HEK293 (cell line): Measurements from ENCODE around the gene TCERG1L.

ENCODE experiments used
- CTCF ChIA-PET: fragments of 350-600 bp; formaldehyde crosslinking; extraction: SDS; loops from one replicate; lab custom pipeline; 2021; ENCODE audit warnings: antibody characterized with exemption; lab: Yijun Ruan, JAX
- POLR2A ChIA-PET: fragments of 300-600 bp; formaldehyde crosslinking; extraction: SDS; loops from one replicate; lab custom pipeline; 2020; ENCODE audit warnings: antibody characterized with exemption, inconsistent platforms; lab: Yijun Ruan, JAX
- H3K27ac ChIP-seq: fragments of 200-500 bp; sonication (Bioruptor generic); 2 replicates; pipeline ENCODE4 v1.5.1; 2014; ENCODE audit warnings: low read depth, low read length, control low read depth, inconsistent platforms; ENCODE audit errors: extremely low read depth
- H3K36me3 ChIP-seq, 2 experiments: fragments of 200-500 bp in 1 of 2; sonication (Bioruptor generic) in 1 of 2; 1 replicate in 1 of 2; 2 replicates in 1 of 2; pipeline ENCODE4 v1.5.1; 2014 to 2017; ENCODE audit warnings: inconsistent platforms in 2 of 2, low read length in 2 of 2; ENCODE audit not compliant: control insufficient read depth in 2 of 2, insufficient read depth in 1 of 2
- H3K4me1 ChIP-seq: fragments of 200-500 bp; sonication (Bioruptor generic); 2 replicates; pipeline ENCODE4 v1.5.1; 2014; ENCODE audit warnings: mild to moderate bottlenecking, low read length, inconsistent platforms; ENCODE audit not compliant: control insufficient read depth, insufficient read depth
- H3K4me3 ChIP-seq: 2 replicates; pipeline ENCODE4 v1.5.1; 2011; ENCODE audit warnings: low read depth, mild to moderate bottlenecking, control low read depth, low read length, moderate library complexity
- H3K9me3 ChIP-seq: fragments of 200-500 bp; sonication (Bioruptor generic); 2 replicates; pipeline ENCODE4 v1.5.1; 2014; ENCODE audit warnings: low read depth, low read length, inconsistent platforms; ENCODE audit not compliant: control insufficient read depth, insufficient read depth
- BCL11B ChIP-seq: fragments of 450-650 bp; formaldehyde crosslinking; IDR thresholded peaks from 2 replicates; pipeline ENCODE4 v1.5.1; 2016; ENCODE audit warnings: low read depth, missing biosample characterization, missing genetic modification characterization
- FEZF1 ChIP-seq: fragments of 450-650 bp; formaldehyde crosslinking; IDR thresholded peaks from 2 replicates; pipeline ENCODE4 v1.5.1; 2016; ENCODE audit warnings: missing biosample characterization, missing genetic modification characterization
- HOXD13 ChIP-seq: sonication (generic); formaldehyde crosslinking; IDR thresholded peaks from 2 replicates; pipeline ENCODE4 v1.8.0; 2022; ENCODE audit warnings: missing genetic modification reagents, borderline replicate concordance
- PRDM1 ChIP-seq: fragments of 450-650 bp; formaldehyde crosslinking; IDR thresholded peaks from 2 replicates; pipeline ENCODE4; 2016; ENCODE audit warnings: missing biosample characterization, missing genetic modification characterization
- PRDM6 ChIP-seq: fragments of 450-650 bp; formaldehyde crosslinking; IDR thresholded peaks from 2 replicates; pipeline ENCODE4 v1.5.1; 2017; ENCODE audit warnings: missing biosample characterization, missing genetic modification characterization
- ZNF133 ChIP-seq: fragments of 450-650 bp; formaldehyde crosslinking; IDR thresholded peaks from 2 replicates; pipeline ENCODE4 v1.5.1; 2016; ENCODE audit warnings: missing biosample characterization, missing genetic modification characterization
- ZNF140 ChIP-seq: fragments of 450-650 bp; formaldehyde crosslinking; IDR thresholded peaks from 2 replicates; pipeline ENCODE4 v1.5.1; 2016; ENCODE audit warnings: missing biosample characterization, missing genetic modification characterization
- ZNF174 ChIP-seq: fragments of 450-650 bp; formaldehyde crosslinking; IDR thresholded peaks from 2 replicates; pipeline ENCODE4 v1.5.0; 2017; ENCODE audit warnings: missing biosample characterization, mild to moderate bottlenecking, missing genetic modification characterization
- ZNF398 ChIP-seq: fragments of 450-650 bp; formaldehyde crosslinking; IDR thresholded peaks from 2 replicates; pipeline ENCODE4 v1.5.1; 2017; ENCODE audit warnings: missing biosample characterization, missing genetic modification characterization
- ZNF433 ChIP-seq: fragments of 450-650 bp; formaldehyde crosslinking; IDR thresholded peaks from 2 replicates; pipeline ENCODE4 v1.5.1; 2016; ENCODE audit warnings: missing biosample characterization, missing genetic modification characterization, low read depth
- ZNF501 ChIP-seq: fragments of 450-650 bp; formaldehyde crosslinking; IDR thresholded peaks from 2 replicates; pipeline ENCODE4 v1.5.1; 2016; ENCODE audit warnings: missing biosample characterization, missing genetic modification characterization
- ZNF530 ChIP-seq: fragments of 450-650 bp; formaldehyde crosslinking; IDR thresholded peaks from 2 replicates; pipeline ENCODE4 v1.5.1; 2016; ENCODE audit warnings: low read depth, missing biosample characterization, missing genetic modification characterization
- ZNF561 ChIP-seq: fragments of 450-650 bp; IDR thresholded peaks from 2 replicates; pipeline ENCODE4 v1.5.1; 2018; ENCODE audit warnings: missing biosample characterization, missing genetic modification characterization, borderline replicate concordance
- ZNF571 ChIP-seq: fragments of 450-650 bp; formaldehyde crosslinking; IDR thresholded peaks from 2 replicates; pipeline ENCODE4 v1.5.0; 2017; ENCODE audit warnings: missing biosample characterization, missing genetic modification characterization
- ZNF610 ChIP-seq: fragments of 450-650 bp; formaldehyde crosslinking; IDR thresholded peaks from 2 replicates; pipeline ENCODE4 v1.5.1; 2016; ENCODE audit warnings: missing biosample characterization, missing genetic modification characterization, borderline replicate concordance
- ZNF670 ChIP-seq: fragments of 450-650 bp; formaldehyde crosslinking; IDR thresholded peaks from 2 replicates; pipeline ENCODE4 v1.5.1; 2016; ENCODE audit warnings: missing biosample characterization, missing genetic modification characterization, low read depth
- ZNF701 ChIP-seq: fragments of 450-650 bp; formaldehyde crosslinking; IDR thresholded peaks from 2 replicates; pipeline ENCODE4 v1.5.1; 2016; ENCODE audit warnings: missing biosample characterization, missing genetic modification characterization
- ZNF747 ChIP-seq: fragments of 450-650 bp; formaldehyde crosslinking; IDR thresholded peaks from 2 replicates; pipeline ENCODE4 v1.5.1; 2016; ENCODE audit warnings: missing biosample characterization, missing genetic modification characterization
- ZNF76 ChIP-seq: fragments of 450-650 bp; formaldehyde crosslinking; IDR thresholded peaks from 2 replicates; pipeline ENCODE4; 2016; ENCODE audit warnings: low read depth, missing biosample characterization, missing genetic modification characterization, borderline replicate concordance
- ZNF792 ChIP-seq: fragments of 450-650 bp; formaldehyde crosslinking; IDR thresholded peaks from 2 replicates; pipeline ENCODE4 v1.5.1; 2016; ENCODE audit warnings: missing biosample characterization, missing genetic modification characterization
- ZSCAN16 ChIP-seq: fragments of 450-650 bp; formaldehyde crosslinking; IDR thresholded peaks from 2 replicates; pipeline ENCODE4 v1.5.1; 2016; ENCODE audit warnings: missing biosample characterization, missing genetic modification characterization
- TF ChIP-seq, protein P1 (sequence below): fragments of 450-650 bp; formaldehyde crosslinking; IDR thresholded peaks from 2 replicates; pipeline ENCODE4 v1.5.1; 2016; ENCODE audit warnings: missing biosample characterization, missing genetic modification characterization
- TF ChIP-seq, protein P2 (sequence below): fragments of 450-650 bp; formaldehyde crosslinking; IDR thresholded peaks from 2 replicates; pipeline ENCODE4 v1.5.1; 2016; ENCODE audit warnings: missing biosample characterization, missing genetic modification characterization

Gene TCERG1L

GRCh38 chr10:131134001-131134576 lies 177.4 kb downstream of the TCERG1L start (continued):
- TF ChIP-seq ZNF76 (tag by site-specific recombination) (no peak), PRDM6 (tag by site-specific recombination) (no peak), PRDM1 (tag by site-specific recombination) (no peak), ZNF433 (tag by site-specific recombination) (no peak), FEZF1 (tag by site-specific recombination) (no peak), ZNF670 (no peak), ZNF174 (tag by site-specific recombination) (no peak), ZNF530 (no peak)

- POLR2A ChIA-PET, result no interaction called here
Observed at GRCh38 chr10:131132681-131133080, 178.8 kb downstream of the TCERG1L start.

More at GRCh38 chr10:131132681-131133080, 178.8 kb downstream of the TCERG1L start:
- no peaks in the 10 kb centered on the region for H3K9me3 ChIP-seq
- H3K27ac ChIP-seq, result no peak overlapping the region
- no peak for TF ChIP-seq ZNF701
- no peak for TF ChIP-seq ZNF133 (tag by site-specific recombination)
- no peak for TF ChIP-seq ZNF792 (tag by site-specific recombination)
- TF ChIP-seq ZNF140 (tag by site-specific recombination), result no peak
- TF ChIP-seq ZSCAN16 (tag by site-specific recombination), result no peak
- TF ChIP-seq BCL11B (tag by site-specific recombination), result no peak
- TF ChIP-seq ZNF610 (tag by site-specific recombination), result no peak
- no peak for TF ChIP-seq ZNF561 (tag by site-specific recombination)
- TF ChIP-seq, protein P1, sequence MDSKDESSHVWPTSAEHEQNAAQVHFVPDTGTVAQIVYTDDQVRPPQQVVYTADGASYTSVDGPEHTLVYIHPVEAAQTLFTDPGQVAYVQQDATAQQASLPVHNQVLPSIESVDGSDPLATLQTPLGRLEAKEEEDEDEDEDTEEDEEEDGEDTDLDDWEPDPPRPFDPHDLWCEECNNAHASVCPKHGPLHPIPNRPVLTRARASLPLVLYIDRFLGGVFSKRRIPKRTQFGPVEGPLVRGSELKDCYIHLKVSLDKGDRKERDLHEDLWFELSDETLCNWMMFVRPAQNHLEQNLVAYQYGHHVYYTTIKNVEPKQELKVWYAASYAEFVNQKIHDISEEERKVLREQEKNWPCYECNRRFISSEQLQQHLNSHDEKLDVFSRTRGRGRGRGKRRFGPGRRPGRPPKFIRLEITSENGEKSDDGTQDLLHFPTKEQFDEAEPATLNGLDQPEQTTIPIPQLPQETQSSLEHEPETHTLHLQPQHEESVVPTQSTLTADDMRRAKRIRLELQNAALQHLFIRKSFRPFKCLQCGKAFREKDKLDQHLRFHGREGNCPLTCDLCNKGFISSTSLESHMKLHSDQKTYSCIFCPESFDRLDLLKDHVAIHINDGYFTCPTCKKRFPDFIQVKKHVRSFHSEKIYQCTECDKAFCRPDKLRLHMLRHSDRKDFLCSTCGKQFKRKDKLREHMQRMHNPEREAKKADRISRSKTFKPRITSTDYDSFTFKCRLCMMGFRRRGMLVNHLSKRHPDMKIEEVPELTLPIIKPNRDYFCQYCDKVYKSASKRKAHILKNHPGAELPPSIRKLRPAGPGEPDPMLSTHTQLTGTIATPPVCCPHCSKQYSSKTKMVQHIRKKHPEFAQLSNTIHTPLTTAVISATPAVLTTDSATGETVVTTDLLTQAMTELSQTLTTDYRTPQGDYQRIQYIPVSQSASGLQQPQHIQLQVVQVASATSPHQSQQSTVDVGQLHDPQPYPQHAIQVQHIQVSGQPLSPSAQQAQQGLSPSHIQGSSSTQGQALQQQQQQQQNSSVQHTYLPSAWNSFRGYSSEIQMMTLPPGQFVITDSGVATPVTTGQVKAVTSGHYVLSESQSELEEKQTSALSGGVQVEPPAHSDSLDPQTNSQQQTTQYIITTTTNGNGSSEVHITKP (tag by site-specific recombination), result no peak
- TF ChIP-seq HOXD13 (CRISPR knock-in tag), result no peak
- no peak for TF ChIP-seq ZNF571 (tag by site-specific recombination)
- TF ChIP-seq ZNF398 (tag by site-specific recombination), result no peak
- TF ChIP-seq, protein P2, sequence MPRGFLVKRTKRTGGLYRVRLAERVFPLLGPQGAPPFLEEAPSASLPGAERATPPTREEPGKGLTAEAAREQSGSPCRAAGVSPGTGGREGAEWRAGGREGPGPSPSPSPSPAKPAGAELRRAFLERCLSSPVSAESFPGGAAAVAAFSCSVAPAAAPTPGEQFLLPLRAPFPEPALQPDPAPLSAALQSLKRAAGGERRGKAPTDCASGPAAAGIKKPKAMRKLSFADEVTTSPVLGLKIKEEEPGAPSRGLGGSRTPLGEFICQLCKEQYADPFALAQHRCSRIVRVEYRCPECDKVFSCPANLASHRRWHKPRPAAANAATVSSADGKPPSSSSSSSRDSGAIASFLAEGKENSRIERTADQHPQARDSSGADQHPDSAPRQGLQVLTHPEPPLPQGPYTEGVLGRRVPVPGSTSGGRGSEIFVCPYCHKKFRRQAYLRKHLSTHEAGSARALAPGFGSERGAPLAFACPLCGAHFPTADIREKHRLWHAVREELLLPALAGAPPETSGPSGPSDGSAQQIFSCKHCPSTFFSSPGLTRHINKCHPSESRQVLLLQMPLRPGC (tag by site-specific recombination), result no peak
- no peak for TF ChIP-seq ZNF501 (tag by site-specific recombination)
- no peak for TF ChIP-seq ZNF747 (tag by site-specific recombination)
- no peaks in the 10 kb centered on the region for H3K4me1 ChIP-seq
- CTCF ChIA-PET, result no interaction called here
- no peak overlapping the region for H3K4me3 ChIP-seq
- H3K36me3 ChIP-seq, result no peaks in the 10 kb centered on the region
